H1 (cell line): ENCODE data around the gene MYH9. TPM values are rescaled to one million over a fixed set of nuclear protein-coding genes. Genes with fewer than 3 reads are reported as not detected.
"Not testable (repeated sequence)": the region's sequence is repeated elsewhere in the genome, so short reads cannot be mapped to it uniquely, and the experiment has no call there.

Source experiments
- CTCF ChIA-PET: fragments of 300-600 bp; sonication (Branson Sonifier 250); formaldehyde crosslinking; loops from one replicate; lab custom pipeline; 2021; ENCODE audit not compliant: partially characterized antibody; lab: Charles Lee
- POLR2A ChIA-PET: fragments of 300-600 bp; sonication (Branson Sonifier 250); formaldehyde crosslinking; loops from one replicate; lab custom pipeline; 2021; ENCODE audit warnings: inconsistent platforms; ENCODE audit not compliant: partially characterized antibody; lab: Charles Lee
- DNase-seq, 2 experiments: peaks; one replicate each; pipeline versions ENCODE4 v3.0.0 to v3.0.0-alpha.2; 2010 to 2022; ENCODE audit warnings: low spot score in 2 of 2, low read depth in 1 of 2, mixed read lengths in 1 of 2
- FAIRE-seq: peaks from 2 replicates; lab custom pipeline; 2011; peaks lifted over from hg19 to GRCh38; lab: Jason Lieb, UNC
- H2AFZ ChIP-seq: 2 replicates; pipeline ENCODE4 v1.8.1; 2012; ENCODE audit warnings: low read length, inconsistent platforms
- H2AK5ac ChIP-seq: 2 replicates; pipeline ENCODE4 v1.6.1; 2013; ENCODE audit warnings: low read depth, low read length
- H2BK120ac ChIP-seq: replicated peaks from 2 replicates; pipeline ENCODE3; 2013; ENCODE audit warnings: low read depth, low read length, inconsistent platforms
- H2BK12ac ChIP-seq: 2 replicates; pipeline ENCODE4 v1.6.1; 2013; ENCODE audit warnings: low read depth, low read length
- H2BK15ac ChIP-seq: 2 replicates; pipeline ENCODE4 v1.6.1; 2013; ENCODE audit warnings: low read length
- H2BK20ac ChIP-seq: 2 replicates; pipeline ENCODE4 v1.6.1; 2013; ENCODE audit warnings: low read length
- H2BK5ac ChIP-seq: 2 replicates; pipeline ENCODE4 v1.6.1; 2013; ENCODE audit warnings: low read depth, low read length
- H3K14ac ChIP-seq: 2 replicates; pipeline ENCODE4 v1.6.1; 2013; ENCODE audit warnings: inconsistent platforms; ENCODE audit not compliant: insufficient read length
- H3K18ac ChIP-seq: 2 replicates; pipeline ENCODE4 v1.6.1; 2013; ENCODE audit warnings: low read length; ENCODE audit errors: extremely low read depth
- H3K23ac ChIP-seq: 2 replicates; pipeline ENCODE4 v1.6.1; 2013; ENCODE audit warnings: inconsistent platforms; ENCODE audit not compliant: insufficient read length
- H3K23me2 ChIP-seq: 2 replicates; pipeline ENCODE4 v1.6.1; 2013; ENCODE audit warnings: low read depth, low read length
- H3K27ac ChIP-seq: 2 replicates; pipeline ENCODE4 v1.6.1; 2011; ENCODE audit warnings: low read depth, low read length, inconsistent platforms
- H3K27me3 ChIP-seq, 4 experiments: replicated peaks in 1 of 4; 1 replicate in 1 of 4; 2 replicates in 3 of 4; pipeline versions ENCODE4 v1.6.1 to v1.8.1; 2011 to 2013; ENCODE audit warnings: low read length in 3 of 4, mild to moderate bottlenecking in 3 of 4, inconsistent platforms in 2 of 4, mixed read lengths in 2 of 4, moderate library complexity in 1 of 4; ENCODE audit not compliant: control insufficient read depth in 3 of 4, insufficient read depth in 3 of 4; ENCODE audit errors: extremely low read depth in 1 of 4
- H3K36me3 ChIP-seq, 4 experiments: 2 replicates each; pipeline versions ENCODE4 v1.6.1 to v1.8.1; 2011 to 2013; ENCODE audit warnings: mild to moderate bottlenecking in 4 of 4, low read length in 3 of 4, moderate library complexity in 2 of 4, control low read depth in 1 of 4, inconsistent platforms in 1 of 4; ENCODE audit not compliant: insufficient read depth in 4 of 4, control insufficient read depth in 2 of 4
- H3K4ac ChIP-seq: replicated peaks from 2 replicates; pipeline ENCODE3; 2013; ENCODE audit warnings: low read length, low read depth, mixed read lengths, inconsistent platforms; ENCODE audit not compliant: insufficient read length
- H3K4me1 ChIP-seq, 4 experiments: replicated peaks in 1 of 4; 1 replicate in 1 of 4; 2 replicates in 3 of 4; pipeline versions ENCODE4 v1.6.1 to v1.8.1; 2011 to 2013; ENCODE audit warnings: low read length in 3 of 4, inconsistent platforms in 2 of 4, mixed read lengths in 1 of 4; ENCODE audit not compliant: insufficient read depth in 4 of 4, control insufficient read depth in 3 of 4
- H3K4me2 ChIP-seq, 2 experiments: 2 replicates each; pipeline versions ENCODE4 v1.6.1 to v1.8.1; 2011 to 2013; ENCODE audit warnings: low read depth in 2 of 2, low read length in 2 of 2, control low read depth in 1 of 2, inconsistent platforms in 1 of 2, mild to moderate bottlenecking in 1 of 2; ENCODE audit not compliant: insufficient read depth in 1 of 2
- H3K4me3 ChIP-seq, 4 experiments: fragments of 200-600, 300-600 bp in 1 of 4; sonication (generic), shearing (Covaris generic), sonication (Bioruptor Twin) in 1 of 4; 2 replicates each; pipeline versions ENCODE4 v1.5.1 to v1.8.1; 2011 to 2016; ENCODE audit warnings: low read length in 4 of 4, low read depth in 3 of 4, control low read depth in 2 of 4, inconsistent platforms in 2 of 4, mild to moderate bottlenecking in 2 of 4, mixed read lengths in 1 of 4, moderate library complexity in 1 of 4; ENCODE audit not compliant: insufficient read depth in 2 of 4; ENCODE audit errors: extremely low read depth in 1 of 4
- H3K56ac ChIP-seq: replicated peaks from 2 replicates; pipeline ENCODE3; 2013; ENCODE audit warnings: low read depth, mild to moderate bottlenecking, mixed read lengths, low read length, inconsistent platforms; ENCODE audit not compliant: insufficient read length
- H3K79me1 ChIP-seq: 2 replicates; pipeline ENCODE4 v1.6.1; 2013; ENCODE audit warnings: low read depth, low read length, control low read depth
- H3K79me2 ChIP-seq, 2 experiments: 2 replicates each; pipeline versions ENCODE4 v1.6.1 to v1.8.1; 2012 to 2013; ENCODE audit warnings: low read length in 2 of 2, mild to moderate bottlenecking in 2 of 2, inconsistent platforms in 1 of 2; ENCODE audit not compliant: insufficient read depth in 2 of 2, control insufficient read depth in 1 of 2
- H3K9ac ChIP-seq, 4 experiments: replicated peaks in 1 of 4; 1 replicate in 1 of 4; 2 replicates in 3 of 4; pipeline versions ENCODE4 v1.6.1 to v1.8.1; 2011 to 2013; ENCODE audit warnings: low read depth in 3 of 4, low read length in 3 of 4, control low read depth in 2 of 4, mild to moderate bottlenecking in 2 of 4, moderate library complexity in 2 of 4, inconsistent platforms in 1 of 4; ENCODE audit errors: extremely low read depth in 1 of 4
- H3K9me3 ChIP-seq, 2 experiments: 2 replicates each; pipeline versions ENCODE4 v1.6.1 to v1.8.1; 2012 to 2013; ENCODE audit warnings: mild to moderate bottlenecking in 2 of 2, moderate library complexity in 2 of 2, control low read depth in 1 of 2, inconsistent platforms in 1 of 2, low read depth in 1 of 2, low read length in 1 of 2, mixed read lengths in 1 of 2; ENCODE audit not compliant: insufficient read depth in 2 of 2
- H4K20me1 ChIP-seq, 2 experiments: replicated peaks in 1 of 2; 2 replicates each; pipeline versions ENCODE3 to v1.8.1; 2011 to 2013; ENCODE audit warnings: inconsistent platforms in 2 of 2, low read length in 2 of 2, mild to moderate bottlenecking in 1 of 2; ENCODE audit not compliant: insufficient read depth in 2 of 2, control insufficient read depth in 1 of 2
- H4K5ac ChIP-seq: 2 replicates; pipeline ENCODE4 v1.6.1; 2013; ENCODE audit warnings: low read length, low read depth, mixed read lengths, inconsistent platforms; ENCODE audit not compliant: insufficient read length
- H4K8ac ChIP-seq: 2 replicates; pipeline ENCODE4 v1.8.0; 2013; ENCODE audit warnings: mild to moderate bottlenecking, moderate library complexity, low read length, inconsistent platforms; ENCODE audit not compliant: insufficient read depth; ENCODE audit errors: extremely low read depth
- H4K91ac ChIP-seq: replicated peaks from 2 replicates; pipeline ENCODE3; 2013; ENCODE audit warnings: low read length, mixed read lengths, inconsistent platforms; ENCODE audit not compliant: insufficient read length
- EP300 ChIP-seq, 2 experiments: IDR thresholded peaks; 1 replicate in 1 of 2; 2 replicates in 1 of 2; pipeline ENCODE4 v1.6.1; 2011 to 2012; ENCODE audit warnings: low read depth in 2 of 2, low read length in 2 of 2, mild to moderate bottlenecking in 2 of 2, borderline replicate concordance in 1 of 2, inconsistent platforms in 1 of 2, moderate library complexity in 1 of 2
- SIRT6 ChIP-seq: IDR thresholded peaks from one replicate; pipeline ENCODE4 v1.7.1; 2012; ENCODE audit warnings: low read length, inconsistent platforms
- TCF12 ChIP-seq: IDR thresholded peaks from 2 replicates; pipeline ENCODE4 v1.6.1; 2011; ENCODE audit warnings: low read depth, mild to moderate bottlenecking, low read length
- WGBS, 2 experiments: shearing (Covaris generic) in 1 of 2; methylation state at CpG; one replicate each; pipeline versions ENCODE4 v1.1.6 to v1.1.7; 2013 to 2015; ENCODE audit warnings: low lambda C conversion rate in 2 of 2, mixed read lengths in 2 of 2, inconsistent platforms in 1 of 2, low coverage in 1 of 2, missing lambda C conversion rate in 1 of 2; ENCODE audit not compliant: insufficient replicate concordance in 2 of 2, insufficient coverage in 1 of 2, insufficient read length in 1 of 2; ENCODE audit errors: extremely low coverage in 1 of 2, missing lambda C conversion rate in 1 of 2; 5-methylcytosine and 5-hydroxymethylcytosine counted together
- polyA plus RNA-seq, 7 experiments: library from polyadenylated mRNA; depleted of rRNA in 3 of 7; stranded (reverse) in 5 of 7; unstranded in 2 of 7; fragments of >200 nt in 5 of 7; fragments of 200-250 nt in 2 of 7; gene quantifications; 1 replicate in 5 of 7; 2 replicates in 1 of 7; 4 replicates in 1 of 7; pipeline versions ENCODE4 v1.2.1 to v1.2.3, GENCODE V29; 2011 to 2013; ENCODE audit warnings: missing spikeins in 2 of 7, mixed read lengths in 2 of 7
- total RNA-seq: library from RNA; stranded (reverse); fragmentation: NEBNext Ultra II Directional; extraction: Animal tissue kit (Norgen Biotek cat#: 25700); gene quantifications from 2 replicates; pipeline ENCODE4 v1.2.1, GENCODE V29; 2021

MYH9 gene
- total and polyA plus RNA-seq, 2 of the 8 experiments (the other 6 are each of a cell fraction or from before 2014, with no cell fraction given), result 24.9 to 322 TPM

- TF ChIP-seq TCF12 (no peak), EP300 (IDR thresholded peaks at IDR 0.05; ENCODE audit: borderline replicate concordance in 1 of 2, low read depth in 2 of 2, low read length in 2 of 2) (no peak), SIRT6 (no peak)
Observed at GRCh38 chr22:36291831-36292740, 95.7 kb downstream of the MYH9 start (continued).

GRCh38 chr22:36290391-36291075 is 97.2 kb downstream of the MYH9 start:
- H3K79me1 ChIP-seq, FAIRE-seq, H3K14ac ChIP-seq, H4K5ac ChIP-seq, H3K23me2 ChIP-seq, H3K4ac ChIP-seq, H2BK20ac ChIP-seq, H2BK12ac ChIP-seq, H3K56ac ChIP-seq, H4K20me1 ChIP-seq, H3K27ac ChIP-seq, H4K91ac ChIP-seq, H2AFZ ChIP-seq, H3K4me3 ChIP-seq, POLR2A ChIA-PET, H3K27me3 ChIP-seq, H3K23ac ChIP-seq, H2BK5ac ChIP-seq, H3K18ac ChIP-seq, H3K4me1 ChIP-seq, H3K79me2 ChIP-seq, H3K9ac ChIP-seq, H4K8ac ChIP-seq, H2BK120ac ChIP-seq, DNase-seq, H2BK15ac ChIP-seq, H2AK5ac ChIP-seq, H3K4me2 ChIP-seq: not testable (repeated sequence)
- CTCF ChIA-PET, result interaction anchor here (8.0 kb wide), 1 partner anchor 11 kb away, joined by 159 read pairs; no protein-coding TSS in a partner anchor
- Histone ChIP-seq H3K9me3 (peaks cover 2 to 11% of the 10 kb centered on the region in 2 experiments; a peak in 1 of 4 replicates), H3K36me3 (peaks cover 54 to 78% (median 72%) of the 10 kb centered on the region in 4 experiments)
- 98% methylated on average over 8 of the region's 40 CpGs; no CpG with 5 or more reads in 1 of the 2 experiments for WGBS, 2 experiments
